ENCODE measurements around the gene ZNF335. TPM values are rescaled to one million over a fixed set of nuclear protein-coding genes. Genes with fewer than 3 reads are reported as not detected.
A peak's percentile ranks its signal among the peaks of the same experiment; 100 is the strongest.

ZNF335 gene
- total and polyA plus RNA-seq, 2 donors (not counting 3 experiments of a cell fraction or from before 2014, with no cell fraction given) = 17.3 to 22.8 TPM

DNA sequence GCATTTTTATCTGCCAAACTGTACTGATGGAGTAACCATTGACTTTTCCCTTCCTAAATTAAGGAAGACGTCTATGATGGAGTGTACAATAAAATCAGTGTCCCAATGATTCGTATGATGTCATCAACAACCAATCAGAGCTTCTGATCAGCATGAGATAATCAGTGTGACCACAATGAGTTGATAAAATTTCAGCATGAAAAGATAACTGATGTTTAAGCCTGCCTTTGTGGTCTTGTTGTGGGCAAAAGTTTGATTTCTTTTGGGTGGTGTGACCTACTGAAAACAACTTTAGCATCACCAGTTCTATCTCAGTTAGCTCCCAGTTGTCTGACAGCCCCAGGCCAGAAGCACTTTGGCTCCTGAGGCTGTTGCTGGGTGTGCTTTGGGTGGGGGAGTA lies 34.2 kb downstream of the ZNF335 start:
- no peaks in the 10 kb centered on the region for H4K20me1 ChIP-seq (replicated peaks; ENCODE audit: control insufficient read depth, extremely low read depth, insufficient read depth, low read length)
- peaks cover 15 to 34% of the 10 kb centered on the region in 2 experiments for H3K36me3 ChIP-seq (ENCODE audit: control insufficient read depth in 2 of 2, extremely low read depth in 1 of 2, insufficient read depth in 2 of 2, low read length in 2 of 2)
- no peak overlapping the region for H3K9ac ChIP-seq (replicated peaks; ENCODE audit: extremely low read depth, insufficient read depth, low read length)
- FAIRE-seq (no peak), DNase-seq (ENCODE audit: low read depth, low spot score) (no peak)
- ChIA-PET POLR2A (no interaction called here), CTCF (interaction anchor here (1.5 kb wide), 1 partner anchor 12 kb away, joined by 3 read pairs; no protein-coding TSS in a partner anchor)
- H3K4me3 ChIP-seq (replicated peaks in 1 of 3; ENCODE audit: insufficient read depth in 1 of 3, low read depth in 1 of 3, low read length in 3 of 3) = no peak overlapping the region
- no peaks in the 10 kb centered on the region for H3K9me1 ChIP-seq (replicated peaks; ENCODE audit: control insufficient read depth, extremely low read depth, insufficient read depth, low read length)
- H3K9me3 ChIP-seq (replicated peaks; ENCODE audit: control insufficient read depth, insufficient read depth, low read length) = no peaks in the 10 kb centered on the region
- H3K4me1 ChIP-seq (ENCODE audit: control insufficient read depth, extremely low read depth, insufficient read depth, low read length) = peaks cover 14% of the 10 kb centered on the region
- BruUV-seq (replicated peaks) = no TSS peak
- no peaks in the 10 kb centered on the region for H3K27me3 ChIP-seq (ENCODE audit: control insufficient read depth in 2 of 2, insufficient read depth in 2 of 2, low read length in 2 of 2)
- TF ChIP-seq, protein P1, sequence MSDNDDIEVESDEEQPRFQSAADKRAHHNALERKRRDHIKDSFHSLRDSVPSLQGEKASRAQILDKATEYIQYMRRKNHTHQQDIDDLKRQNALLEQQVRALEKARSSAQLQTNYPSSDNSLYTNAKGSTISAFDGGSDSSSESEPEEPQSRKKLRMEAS (IDR thresholded peaks at IDR 0.05; ENCODE audit: insufficient read depth, insufficient read length) = no peak
- TF ChIP-seq EZH2 (IDR thresholded peaks at IDR 0.05; ENCODE audit: borderline replicate concordance, low read depth, low read length, severe bottlenecking) (no peak), POLR2A (IDR thresholded peaks at IDR 0.05; ENCODE audit: low read depth, low read length) (no peak), MYC (IDR thresholded peaks at IDR 0.05; ENCODE audit: low read depth, low read length) (no peak), JUN (IDR thresholded peaks at IDR 0.05; ENCODE audit: borderline replicate concordance, insufficient read depth, insufficient read length, low read depth) (peak; percentile 36), FOS (IDR thresholded peaks at IDR 0.05; ENCODE audit: borderline replicate concordance, insufficient read depth, low read length) (no peak), POLR2AphosphoS5 (IDR thresholded peaks at IDR 0.05; ENCODE audit: insufficient read depth, low read depth, low read length) (no peak), GATA2 (IDR thresholded peaks at IDR 0.05; ENCODE audit: insufficient read depth, insufficient read length, low read depth, low read length) (no peak)
- TF ChIP-seq, protein P2, sequence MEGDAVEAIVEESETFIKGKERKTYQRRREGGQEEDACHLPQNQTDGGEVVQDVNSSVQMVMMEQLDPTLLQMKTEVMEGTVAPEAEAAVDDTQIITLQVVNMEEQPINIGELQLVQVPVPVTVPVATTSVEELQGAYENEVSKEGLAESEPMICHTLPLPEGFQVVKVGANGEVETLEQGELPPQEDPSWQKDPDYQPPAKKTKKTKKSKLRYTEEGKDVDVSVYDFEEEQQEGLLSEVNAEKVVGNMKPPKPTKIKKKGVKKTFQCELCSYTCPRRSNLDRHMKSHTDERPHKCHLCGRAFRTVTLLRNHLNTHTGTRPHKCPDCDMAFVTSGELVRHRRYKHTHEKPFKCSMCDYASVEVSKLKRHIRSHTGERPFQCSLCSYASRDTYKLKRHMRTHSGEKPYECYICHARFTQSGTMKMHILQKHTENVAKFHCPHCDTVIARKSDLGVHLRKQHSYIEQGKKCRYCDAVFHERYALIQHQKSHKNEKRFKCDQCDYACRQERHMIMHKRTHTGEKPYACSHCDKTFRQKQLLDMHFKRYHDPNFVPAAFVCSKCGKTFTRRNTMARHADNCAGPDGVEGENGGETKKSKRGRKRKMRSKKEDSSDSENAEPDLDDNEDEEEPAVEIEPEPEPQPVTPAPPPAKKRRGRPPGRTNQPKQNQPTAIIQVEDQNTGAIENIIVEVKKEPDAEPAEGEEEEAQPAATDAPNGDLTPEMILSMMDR (IDR thresholded peaks at IDR 0.05; ENCODE audit: extremely low read depth in 1 of 2, insufficient read depth in 1 of 2, low read depth in 1 of 2, low read length in 2 of 2) = no peak
- intact Hi-C loops (cut with micrococcal nuclease) = no loop called here
- H3K4me2 ChIP-seq (ENCODE audit: insufficient read depth, low read length) = no peak overlapping the region
- dilution Hi-C loops (cut with MboI; ENCODE audit: extremely low pct_ligation_motif_present, low sequenced_read_pairs) = no loop called here
- peaks cover 20% of the 10 kb centered on the region for H3K79me2 ChIP-seq (ENCODE audit: control insufficient read depth, insufficient read depth, low read length)
- no peak overlapping the region for H2AFZ ChIP-seq (ENCODE audit: low read depth, low read length)
- no peak overlapping the region for H3K27ac ChIP-seq (ENCODE audit: insufficient read depth, low read depth, low read length)
